HG03571 (cell line): ENCODE measurements around the gene ARMC8.
"Not testable (repeated sequence)": the region's sequence is repeated elsewhere in the genome, so short reads cannot be mapped to it uniquely, and the experiment has no call there.

Source experiments
- ATAC-seq: cut with Tn5 transposase; IDR thresholded peaks from one replicate; pipeline ENCODE4 v1.9.1; 2021; ENCODE audit not compliant: unreplicated experiment

ARMC8 gene

GRCh38 chr3:138187296-138188012, at the start of gene ARMC8:
Gene ARMC8, plus strand, starts transcription at chr3:138187301. Its CDS starts 254 bp downstream, at chr3:138187555.
- ATAC-seq, result peak; percentile 59

GRCh38 chr3:138137861-138138260, 49.2 kb upstream of the ARMC8 start:
- no peak for ATAC-seq

DNA sequence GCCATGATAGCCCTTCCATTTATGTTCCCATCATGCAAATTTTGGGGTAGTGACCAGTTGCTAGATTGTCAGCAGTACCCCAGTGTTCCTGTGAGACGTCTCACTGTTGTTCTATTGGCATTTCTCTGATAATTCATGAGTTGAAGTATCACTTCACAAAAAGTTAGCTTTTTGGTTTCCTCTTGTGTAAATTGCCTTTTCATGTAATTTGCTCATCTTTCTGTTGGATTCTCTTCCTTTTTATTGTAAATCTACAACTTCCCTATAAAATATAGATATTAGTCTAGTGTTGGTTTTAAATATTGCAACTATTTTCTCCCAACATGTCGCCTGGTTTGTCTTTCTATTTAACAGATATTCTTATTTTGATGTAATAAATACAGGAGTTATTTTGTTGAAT, 47.4 kb upstream of the ARMC8 start:
- no peak for ATAC-seq

DNA sequence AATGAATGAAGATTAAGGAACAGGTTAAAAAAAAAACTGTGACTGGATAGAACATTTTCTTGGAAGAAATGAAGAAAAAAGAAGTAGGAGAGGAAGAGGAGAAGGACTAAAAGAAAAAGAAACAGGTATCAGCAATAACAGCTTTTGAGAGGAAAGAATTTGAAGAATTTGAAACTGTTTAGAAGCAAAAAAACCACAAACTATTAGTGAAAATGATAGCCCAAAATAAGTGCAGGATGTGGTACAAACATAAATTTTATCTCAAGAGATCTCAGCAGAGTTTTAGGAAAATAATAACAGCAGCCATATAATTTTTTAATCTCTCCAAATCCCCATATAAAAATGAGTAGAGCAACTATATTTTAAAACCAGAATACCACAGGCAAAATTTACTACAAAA, 46.2 kb upstream of the ARMC8 start:
- no peak for ATAC-seq

- ATAC-seq, result not testable (repeated sequence)
Measured at GRCh38 chr3:138142181-138142580, 44.9 kb upstream of the ARMC8 start.

- ATAC-seq, result no peak
Measured at GRCh38 chr3:138148503-138148902, 38.6 kb upstream of the ARMC8 start.

- ATAC-seq, result no peak
Measured at GRCh38 chr3:138154534-138154933, 32.6 kb upstream of the ARMC8 start.

- ATAC-seq, result no peak
Measured at GRCh38 chr3:138157743-138158142, 29.4 kb upstream of the ARMC8 start.

- ATAC-seq, result no peak
Measured at GRCh38 chr3:138165061-138165460, 22.0 kb upstream of the ARMC8 start.

- ATAC-seq, result no peak
Measured at GRCh38 chr3:138172625-138173024, 14.5 kb upstream of the ARMC8 start.

GRCh38 chr3:138173769-138174420, 13.2 kb upstream of the ARMC8 start:
- ATAC-seq, result no peak

DNA sequence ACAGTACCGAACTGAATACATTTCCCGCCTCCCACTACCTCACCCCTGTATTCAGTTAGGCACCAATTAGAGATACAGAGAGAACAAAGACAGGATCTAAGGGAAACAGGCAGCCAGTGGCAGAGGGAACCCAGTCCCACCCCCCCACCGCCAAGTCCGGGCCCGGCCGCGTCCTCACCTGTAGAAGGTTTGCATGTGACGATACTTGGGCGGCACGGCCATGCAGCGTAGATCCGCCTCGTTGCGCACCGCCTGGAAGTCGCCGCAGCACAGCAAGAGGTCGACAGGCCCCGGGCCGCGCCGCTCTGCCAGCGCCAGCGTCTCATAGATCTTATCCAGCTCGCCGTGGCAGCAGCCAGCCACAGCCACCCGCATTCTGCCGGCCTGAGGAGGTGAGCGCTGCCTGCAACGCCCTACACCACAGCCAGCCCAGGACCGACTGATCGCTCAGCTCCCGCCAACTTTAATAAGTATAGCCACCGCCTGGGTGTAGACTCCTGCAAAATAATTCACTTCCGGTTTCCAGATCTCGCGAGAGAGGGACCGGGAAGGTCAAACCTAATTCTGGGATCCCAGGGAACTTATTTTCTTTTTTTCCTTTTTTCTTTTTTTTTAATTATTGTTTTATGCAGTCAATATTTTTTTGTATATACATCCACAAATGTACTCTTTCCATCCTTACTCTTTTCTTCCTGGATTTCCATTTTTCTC, 12.5 kb upstream of the ARMC8 start, which contains the start of gene DBR1:
TSS of gene DBR1 (minus strand) at position 501 of the 711 bp plus-strand sequence. CDS start at position 375, 126 bp downstream.
- peak; percentile 93 for ATAC-seq

DNA sequence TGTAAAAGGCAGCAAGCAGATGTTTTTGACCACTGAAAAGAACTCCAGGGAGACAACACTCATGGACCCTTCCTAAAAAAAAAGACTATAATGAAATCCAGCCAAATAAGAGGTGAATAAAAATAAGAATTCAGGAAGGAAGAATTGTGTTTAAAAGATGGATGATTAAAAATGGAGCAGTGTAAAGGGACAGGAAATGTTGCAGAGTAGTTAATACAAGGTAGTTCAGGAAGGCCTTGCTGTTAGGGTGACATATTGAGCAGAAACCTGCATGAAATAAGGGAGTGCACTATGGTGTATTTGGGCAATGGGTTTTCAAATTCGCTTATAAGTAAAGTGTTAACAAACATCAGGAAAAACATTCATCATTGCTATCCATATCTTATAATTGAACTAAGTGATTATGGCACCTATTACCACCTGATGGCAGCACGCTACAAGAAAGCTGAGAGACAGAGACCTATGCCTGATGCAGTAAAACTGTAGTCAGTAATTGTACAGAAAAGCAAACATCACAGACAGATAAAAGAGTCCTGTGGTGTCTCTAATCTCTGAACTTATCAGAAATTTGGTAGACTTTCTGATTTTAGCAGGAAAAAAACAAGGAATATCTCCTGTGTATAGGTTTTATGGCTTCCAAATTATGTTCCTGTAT, 6.6 kb upstream of the ARMC8 start:
- ATAC-seq, result no peak

GRCh38 chr3:138184994-138185393, 2.1 kb upstream of the ARMC8 start:
- no peak for ATAC-seq

GRCh38 chr3:138186221-138186620, 880 bp upstream of the ARMC8 start:
- ATAC-seq, result no peak

GRCh38 chr3:138186803-138187295, 252 bp upstream of the ARMC8 start:
- peak; percentile 94 for ATAC-seq

- ATAC-seq, result no peak
Measured at GRCh38 chr3:138188013-138188730, 1.1 kb downstream of the ARMC8 start.

DNA sequence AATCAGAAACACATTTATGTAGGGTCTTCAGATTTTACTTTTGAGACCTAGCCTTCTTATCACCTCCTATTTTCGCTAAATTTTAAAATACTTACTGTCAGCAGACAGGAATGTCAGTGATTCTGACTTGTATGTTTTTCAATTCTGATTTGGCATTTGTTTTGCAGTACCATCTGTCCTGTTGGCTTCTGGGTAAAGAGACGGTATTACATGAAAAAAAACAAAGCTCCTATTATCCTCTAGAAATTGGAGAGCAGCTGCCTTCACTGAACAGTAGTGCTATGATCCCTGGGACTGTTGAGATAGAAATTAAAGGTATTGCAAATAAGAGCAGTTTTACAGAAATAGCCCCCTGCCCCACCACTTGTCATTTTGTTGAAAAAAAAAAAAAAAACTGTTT, 8.4 kb downstream of the ARMC8 start:
- no peak for ATAC-seq

- ATAC-seq, result no peak
Measured at GRCh38 chr3:138196023-138196422, 8.9 kb downstream of the ARMC8 start.

DNA sequence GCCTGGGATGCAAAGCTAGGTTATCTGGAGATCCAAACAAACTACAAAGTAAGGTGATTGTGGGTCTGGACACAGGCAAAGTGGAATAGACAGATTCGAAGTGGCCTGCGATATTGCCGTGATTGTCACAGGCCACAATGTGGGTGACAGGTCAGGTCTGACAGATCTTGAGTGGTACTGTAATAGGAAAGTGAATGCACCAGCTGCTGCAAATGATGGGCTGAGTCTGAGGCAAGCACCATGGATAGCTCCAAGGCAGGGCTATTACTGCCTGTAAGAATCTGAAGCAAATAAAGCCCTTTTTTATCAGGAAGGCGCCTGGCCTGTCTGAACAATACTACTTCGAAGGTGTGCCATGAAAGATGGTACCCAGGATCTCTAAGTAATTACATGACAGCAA, 10.0 kb downstream of the ARMC8 start:
- ATAC-seq, result no peak

- no peak for ATAC-seq
Measured at GRCh38 chr3:138197524-138197923, 10.4 kb downstream of the ARMC8 start.
